PC-3 (cell line): ENCODE measurements around the gene NEDD4L.

ENCODE experiments used
- CTCF ChIP-seq: fragments of 300-600 bp; sonication (generic); conservative IDR thresholded peaks from 2 replicates; pipeline ENCODE4 v1.5.1; 2017; ENCODE audit warnings: antibody characterized with exemption, low read depth, mild to moderate bottlenecking, low read length
- EZH2 ChIP-seq: fragments of 300-600 bp; sonication (generic); IDR thresholded peaks from one replicate; pipeline ENCODE4 v1.6.1; 2017; ENCODE audit warnings: antibody characterized with exemption, mild to moderate bottlenecking, low read length; ENCODE audit not compliant: unreplicated experiment
- EZH2phosphoT487 ChIP-seq: fragments of 300-600 bp; sonication (generic); IDR thresholded peaks from 2 replicates; pipeline ENCODE4 v1.6.1; 2018; ENCODE audit warnings: mild to moderate bottlenecking, antibody characterized with exemption, low read length, borderline replicate concordance

DNA sequence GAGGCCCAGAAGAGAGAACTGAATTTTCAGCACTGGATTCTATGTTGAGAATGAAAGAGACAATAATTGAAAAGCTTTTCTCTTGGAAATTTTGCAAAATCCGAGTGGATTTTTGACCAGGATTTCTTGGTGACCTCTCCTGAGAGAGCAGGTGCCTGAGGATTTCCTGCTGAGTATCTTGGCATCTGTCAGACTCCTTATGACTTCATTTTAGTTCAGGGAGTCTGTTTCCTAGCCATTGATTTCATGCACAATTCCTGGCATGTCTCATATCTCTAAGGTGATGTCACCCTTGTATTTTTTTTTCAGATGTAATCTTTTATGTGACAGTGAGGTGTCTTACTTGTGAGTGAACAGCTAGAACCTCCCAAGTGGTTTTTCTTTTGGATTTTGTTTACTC is 195.9 kb downstream of the NEDD4L start:
- no peak for TF ChIP-seq CTCF
- TF ChIP-seq EZH2phosphoT487 = no peak
- TF ChIP-seq EZH2 = no peak
